ENCODE measurements around the gene TNK1. TPM values are rescaled to one million over a fixed set of nuclear protein-coding genes. Genes with fewer than 3 reads are reported as not detected.

The TNK1 gene
- total and polyA plus RNA-seq, 2 donors from 2014 or later: 7.6 to 9.3 TPM

DNA sequence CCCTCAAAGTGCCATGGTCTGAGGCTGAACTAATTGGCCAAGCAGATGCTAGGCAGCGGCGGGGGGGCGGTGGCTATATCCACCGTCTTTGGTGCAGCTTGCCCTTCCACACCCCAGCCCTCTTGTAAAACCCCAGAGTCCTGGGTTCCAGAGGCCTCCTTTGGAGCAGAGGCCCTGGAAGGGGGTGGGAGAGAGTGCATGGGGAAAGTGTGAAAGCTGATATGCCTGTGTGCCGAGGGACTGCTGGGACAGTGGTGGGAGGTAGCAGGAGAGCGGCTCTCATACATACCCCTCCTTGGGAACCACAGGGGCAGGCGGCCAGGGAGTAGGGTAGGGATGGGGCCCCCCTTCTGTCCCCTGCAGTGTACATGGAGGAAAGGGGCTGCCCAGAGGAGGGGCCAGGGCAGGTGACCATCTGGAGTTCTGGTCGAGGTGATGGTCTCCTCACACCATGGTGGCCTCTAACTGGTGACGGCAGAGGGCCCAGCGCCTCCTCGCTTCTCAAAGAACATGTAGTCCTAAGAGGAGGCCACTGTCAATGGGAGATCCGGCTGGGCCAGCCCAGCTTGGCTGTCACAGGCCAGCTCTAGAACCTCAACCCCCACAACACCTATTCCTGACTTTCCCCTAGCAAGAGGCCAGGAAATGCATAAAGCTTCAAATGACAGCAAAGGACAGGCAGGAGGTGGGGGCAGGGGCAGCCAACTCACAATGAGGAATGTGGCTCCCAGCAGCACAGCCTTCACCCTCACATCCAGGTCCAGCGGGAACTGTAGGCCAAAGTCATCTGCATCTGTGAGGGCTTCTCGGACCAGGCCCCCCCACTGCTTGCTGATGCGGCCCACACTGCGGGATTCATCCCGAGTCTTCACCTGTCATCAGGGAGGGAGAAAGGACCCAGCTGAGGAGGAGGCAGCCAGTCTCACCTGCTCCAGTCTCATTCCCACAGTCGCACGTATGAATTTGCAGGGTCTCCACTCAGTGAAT lies 9.3 kb downstream of the TNK1 start:
- no peak overlapping the region for H3K9ac ChIP-seq (ENCODE audit: low read length in 3 of 3)
- H3K4me1 ChIP-seq (ENCODE audit: control insufficient read depth in 2 of 3, insufficient read depth in 2 of 3, low read depth in 1 of 3, low read length in 3 of 3): peaks cover 0 to 8% (median 0%) of the 10 kb centered on the region in 3 donors
- DNase-seq (peak in 1 of 5 donors; percentile 55), FAIRE-seq (no peak)
- H3K4me3 ChIP-seq (ENCODE audit: low read length in 3 of 3): no peak overlapping the region
- H3K9me3 ChIP-seq (ENCODE audit: control insufficient read depth in 2 of 3, insufficient read depth in 1 of 3, low read length in 3 of 3): no peaks in the 10 kb centered on the region
- H3K36me3 ChIP-seq (ENCODE audit: control insufficient read depth in 2 of 3, insufficient read depth in 3 of 3, low read length in 3 of 3): peaks cover 3 to 4% (median 3%) of the 10 kb centered on the region in 3 donors
- intact Hi-C loops (cut with DNase I): no loop called here
- no peak overlapping the region for H3K27ac ChIP-seq (ENCODE audit: low read depth in 2 of 2, low read length in 2 of 2)
- H3K27me3 ChIP-seq (ENCODE audit: control insufficient read depth, insufficient read depth, low read length): no peaks in the 10 kb centered on the region
- TF ChIP-seq, protein P1, sequence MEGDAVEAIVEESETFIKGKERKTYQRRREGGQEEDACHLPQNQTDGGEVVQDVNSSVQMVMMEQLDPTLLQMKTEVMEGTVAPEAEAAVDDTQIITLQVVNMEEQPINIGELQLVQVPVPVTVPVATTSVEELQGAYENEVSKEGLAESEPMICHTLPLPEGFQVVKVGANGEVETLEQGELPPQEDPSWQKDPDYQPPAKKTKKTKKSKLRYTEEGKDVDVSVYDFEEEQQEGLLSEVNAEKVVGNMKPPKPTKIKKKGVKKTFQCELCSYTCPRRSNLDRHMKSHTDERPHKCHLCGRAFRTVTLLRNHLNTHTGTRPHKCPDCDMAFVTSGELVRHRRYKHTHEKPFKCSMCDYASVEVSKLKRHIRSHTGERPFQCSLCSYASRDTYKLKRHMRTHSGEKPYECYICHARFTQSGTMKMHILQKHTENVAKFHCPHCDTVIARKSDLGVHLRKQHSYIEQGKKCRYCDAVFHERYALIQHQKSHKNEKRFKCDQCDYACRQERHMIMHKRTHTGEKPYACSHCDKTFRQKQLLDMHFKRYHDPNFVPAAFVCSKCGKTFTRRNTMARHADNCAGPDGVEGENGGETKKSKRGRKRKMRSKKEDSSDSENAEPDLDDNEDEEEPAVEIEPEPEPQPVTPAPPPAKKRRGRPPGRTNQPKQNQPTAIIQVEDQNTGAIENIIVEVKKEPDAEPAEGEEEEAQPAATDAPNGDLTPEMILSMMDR (IDR thresholded peaks at IDR 0.05; ENCODE audit: borderline replicate concordance, extremely low read depth, insufficient read depth): no peak

DNA sequence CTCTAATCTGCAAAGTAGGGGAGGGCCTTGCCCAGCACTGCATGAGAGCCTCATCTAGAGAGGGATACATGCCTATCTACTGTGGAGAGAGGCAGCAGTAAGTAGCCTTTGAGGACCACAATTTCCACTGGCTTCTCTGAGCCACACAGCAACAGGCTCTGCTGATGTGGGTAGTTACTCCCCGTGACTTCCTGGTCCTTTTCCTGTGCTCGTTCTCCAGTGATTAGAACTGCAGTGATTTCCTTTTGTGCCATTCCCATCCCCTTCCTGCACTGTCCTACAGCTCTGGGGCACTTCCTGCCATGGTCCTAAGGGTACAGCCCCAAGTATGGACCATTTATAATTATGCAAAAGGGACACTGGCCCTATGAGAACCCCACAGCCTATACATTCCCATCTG lies 10.4 kb downstream of the TNK1 start:
- Histone ChIP-seq H3K27ac (ENCODE audit: low read depth in 2 of 2, low read length in 2 of 2) (no peak overlapping the region), H3K9me3 (ENCODE audit: control insufficient read depth in 2 of 3, insufficient read depth in 1 of 3, low read length in 3 of 3) (no peaks in the 10 kb centered on the region), H3K4me3 (ENCODE audit: low read length in 3 of 3) (no peak overlapping the region), H3K27me3 (ENCODE audit: control insufficient read depth, insufficient read depth, low read length) (no peaks in the 10 kb centered on the region), H3K4me1 (ENCODE audit: control insufficient read depth in 2 of 3, insufficient read depth in 2 of 3, low read depth in 1 of 3, low read length in 3 of 3) (peaks cover 0 to 8% (median 0%) of the 10 kb centered on the region in 3 donors), H3K9ac (ENCODE audit: low read length in 3 of 3) (no peak overlapping the region), H3K36me3 (ENCODE audit: control insufficient read depth in 2 of 3, insufficient read depth in 3 of 3, low read length in 3 of 3) (peaks cover 3 to 4% (median 3%) of the 10 kb centered on the region in 3 donors)
- DNase-seq (no peak), FAIRE-seq (no peak)
- intact Hi-C loops (cut with DNase I): no loop called here
- TF ChIP-seq, protein P1 (IDR thresholded peaks at IDR 0.05; ENCODE audit: borderline replicate concordance, extremely low read depth, insufficient read depth): no peak

DNA sequence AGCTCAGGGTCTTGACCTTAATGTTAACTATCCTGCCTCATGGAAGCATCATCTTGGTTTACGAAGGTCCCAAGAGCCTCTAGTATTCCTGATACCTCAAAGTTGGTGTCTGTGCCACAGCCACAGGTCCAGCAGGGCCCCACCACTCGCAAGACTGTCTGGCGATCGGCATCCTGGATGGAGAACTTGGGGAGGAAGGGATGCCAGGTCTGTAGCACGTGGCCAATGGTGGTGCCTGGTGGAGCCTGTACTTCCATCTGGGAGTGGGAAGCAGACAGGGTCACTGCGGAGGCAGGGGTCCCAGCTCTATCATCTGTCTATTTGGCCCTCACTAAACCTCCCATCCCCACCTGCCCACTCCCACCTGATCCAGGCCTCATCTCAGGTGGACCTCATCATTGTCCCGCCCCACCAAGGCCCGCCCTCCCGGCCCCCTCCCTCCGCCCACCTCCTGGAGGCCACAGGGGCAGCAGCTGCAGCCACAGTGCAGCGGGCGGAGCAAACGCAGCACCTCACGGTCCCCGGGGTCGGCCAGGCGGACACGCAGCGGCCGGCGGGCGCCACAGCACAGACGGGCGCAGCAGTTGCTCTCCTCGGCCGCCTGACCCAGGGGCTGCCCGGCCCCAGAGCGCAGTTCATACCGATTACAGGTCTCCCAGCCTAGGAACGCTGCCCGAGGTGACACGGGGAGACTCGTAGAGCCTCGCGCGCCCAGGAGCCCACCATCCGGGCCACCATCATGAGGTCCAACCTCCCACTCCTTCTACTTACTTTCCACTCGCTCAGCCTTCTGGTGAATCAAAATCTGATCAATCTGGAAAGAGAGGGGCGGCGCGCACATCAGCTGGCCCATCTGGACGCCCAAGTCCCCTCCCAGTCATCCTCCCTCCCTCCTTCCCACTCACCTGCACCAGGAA lies 12.1 kb downstream of the TNK1 start:
- H3K4me1 ChIP-seq (ENCODE audit: control insufficient read depth in 2 of 3, insufficient read depth in 2 of 3, low read depth in 1 of 3, low read length in 3 of 3): peaks cover 0 to 8% (median 0%) of the 10 kb centered on the region in 3 donors
- TF ChIP-seq, protein P1 (IDR thresholded peaks at IDR 0.05; ENCODE audit: borderline replicate concordance, extremely low read depth, insufficient read depth): no peak
- H3K9ac ChIP-seq (ENCODE audit: low read length in 3 of 3): no peak overlapping the region
- intact Hi-C loops (cut with DNase I): no loop called here
- FAIRE-seq: no peak
- H3K27me3 ChIP-seq (ENCODE audit: control insufficient read depth, insufficient read depth, low read length): no peaks in the 10 kb centered on the region
- peak in 3 of 5 donors; percentile 37 to 78 (median 68) for DNase-seq
- H3K4me3 ChIP-seq (ENCODE audit: low read length in 3 of 3): peak overlapping the region in 1 of 3 donors; percentile 82
- no peak overlapping the region for H3K27ac ChIP-seq (ENCODE audit: low read depth in 2 of 2, low read length in 2 of 2)
- peaks cover 3 to 4% (median 3%) of the 10 kb centered on the region in 3 donors for H3K36me3 ChIP-seq (ENCODE audit: control insufficient read depth in 2 of 3, insufficient read depth in 3 of 3, low read length in 3 of 3)
- no peaks in the 10 kb centered on the region for H3K9me3 ChIP-seq (ENCODE audit: control insufficient read depth in 2 of 3, insufficient read depth in 1 of 3, low read length in 3 of 3)

Measured in kidney (tissue), 14 donors.